GM12892 (cell line): ENCODE data around the gene PVALB.

Experiments used
- POLR2A ChIP-seq: IDR thresholded peaks from 2 replicates; pipeline ENCODE4 v1.6.1; 2011; ENCODE audit warnings: low read depth, low read length, control low read depth
- POLR2AphosphoS5 ChIP-seq: IDR thresholded peaks from 2 replicates; pipeline ENCODE4 v1.6.1; 2011; ENCODE audit warnings: low read depth, low read length, control low read depth
- TAF1 ChIP-seq: IDR thresholded peaks from 2 replicates; pipeline ENCODE4 v1.6.1; 2011; ENCODE audit warnings: low read depth, mild to moderate bottlenecking, control low read depth, low read length, borderline replicate concordance

GRCh38 chr22:36853407-36854099 lies 36.7 kb upstream of the PVALB start:
- TF ChIP-seq POLR2A (peak; percentile 42; the same call in 1 of the 2 replicates), POLR2AphosphoS5 (no peak), TAF1 (no peak)
